CD4-positive, alpha-beta T cell (primary cell): ENCODE measurements around the gene WNK1. TPM values are rescaled to one million over a fixed set of nuclear protein-coding genes. Genes with fewer than 3 reads are reported as not detected.
"Not testable (repeated sequence)": the region's sequence is repeated elsewhere in the genome, so short reads cannot be mapped to it uniquely, and the experiment has no call there.

Experiments
- ATAC-seq: fragments of 200-7000 bp; cut with Tn5 transposase; one replicate; pipeline ENCODE4 v1.10.0; 2022; ENCODE audit warnings: mild to moderate bottlenecking; ENCODE audit not compliant: poor library complexity
- CTCF ChIA-PET: fragments of 350-600 bp; sonication (Branson Sonifier 250); formaldehyde crosslinking; loops from one replicate; lab custom pipeline; 2021; ENCODE audit warnings: antibody characterized with exemption, inconsistent platforms; lab: Charles Lee
- POLR2A ChIA-PET: fragments of 350-600 bp; sonication (Branson Sonifier 250); formaldehyde crosslinking; loops from one replicate; lab custom pipeline; 2021; ENCODE audit warnings: antibody characterized with exemption, inconsistent platforms; lab: Charles Lee
- DNase-seq, 14 experiments: peaks; one replicate each; pipeline ENCODE4 v3.0.0-alpha.2; 2013 to 2020; ENCODE audit warnings: mixed read lengths in 2 of 14
- H3K27ac ChIP-seq, 2 donors: one replicate each; pipeline versions ENCODE4 v1.5.1 to v1.7.0; 2013; ENCODE audit warnings: low read length in 2 of 2, low read depth in 1 of 2, mild to moderate bottlenecking in 1 of 2
- H3K27me3 ChIP-seq, 2 experiments: 1 replicate in 1 of 2; 2 replicates in 1 of 2; pipeline versions ENCODE4 v1.6.1 to v1.7.0; 2013; ENCODE audit warnings: low read length in 2 of 2, control low read depth in 1 of 2, mild to moderate bottlenecking in 1 of 2, moderate library complexity in 1 of 2; ENCODE audit not compliant: insufficient read depth in 2 of 2, control insufficient read depth in 1 of 2
- H3K36me3 ChIP-seq: one replicate; pipeline ENCODE4 v1.6.1; 2013; ENCODE audit warnings: low read length, control low read depth; ENCODE audit not compliant: insufficient read depth
- H3K4me1 ChIP-seq: one replicate; pipeline ENCODE4 v1.6.1; 2013; ENCODE audit warnings: low read length, control low read depth; ENCODE audit not compliant: insufficient read depth
- H3K4me3 ChIP-seq: one replicate; pipeline ENCODE4 v1.5.1; 2013; ENCODE audit warnings: mild to moderate bottlenecking, low read length, moderate library complexity
- H3K9me3 ChIP-seq, 2 experiments: 1 replicate in 1 of 2; 2 replicates in 1 of 2; pipeline versions ENCODE4 v1.6.1 to v1.7.0; 2013; ENCODE audit warnings: low read length in 2 of 2, mild to moderate bottlenecking in 2 of 2, control low read depth in 1 of 2, moderate library complexity in 1 of 2; ENCODE audit not compliant: control insufficient read depth in 1 of 2, insufficient read depth in 1 of 2
- H3K27ac Mint-ChIP-seq: one replicate; pipeline ENCODE4 v1.8.0; 2020; ENCODE audit warnings: mixed read lengths
- H3K27me3 Mint-ChIP-seq: one replicate; pipeline ENCODE4 v1.8.0; 2021; ENCODE audit warnings: mixed read lengths
- H3K36me3 Mint-ChIP-seq: one replicate; pipeline ENCODE4 v1.8.0; 2021; ENCODE audit warnings: low read depth, mixed read lengths
- H3K4me1 Mint-ChIP-seq: one replicate; pipeline ENCODE4 v1.8.0; 2021; ENCODE audit warnings: low read depth, mixed read lengths
- H3K4me3 Mint-ChIP-seq: one replicate; pipeline ENCODE4 v1.8.0; 2020; ENCODE audit warnings: mild to moderate bottlenecking, mixed read lengths
- H3K9me3 Mint-ChIP-seq: one replicate; pipeline ENCODE4 v1.8.0; 2020; ENCODE audit warnings: mixed read lengths
- CTCF ChIP-seq: fragments of 200-600 bp; IDR thresholded peaks from one replicate; pipeline ENCODE4 v1.8.0; 2022; ENCODE audit warnings: antibody characterized with exemption, mild to moderate bottlenecking
- intact Hi-C, 2 experiments: fragments of 100-400 bp; cut with DNase I in 1 of 2; cut with micrococcal nuclease in 1 of 2; formaldehyde crosslinking; loops; one replicate each; pipeline versions ENCODE4 v1.15.1 to v1.9.0; 2023 to 2025; cut with DNase I, micrococcal nuclease
- total RNA-seq, 174 experiments: library from RNA in 2 of 174; stranded (reverse) in 2 of 174; gene quantifications; one replicate each; pipeline ENCODE4 v1.2.3 and lab custom pipeline; 2021 to 2026

The WNK1 gene
- total RNA-seq, 2 experiments from 2014 or later, result 193 to 198 TPM

- Mint-ChIP-seq H3K4me1 (no peaks in the 10 kb centered on the region), H3K27ac (no peak overlapping the region), H3K9me3 (no peaks in the 10 kb centered on the region), H3K36me3 (peaks cover 61% of the 10 kb centered on the region), H3K4me3 (no peak overlapping the region), H3K27me3 (no peaks in the 10 kb centered on the region)
- ATAC-seq (no peak), DNase-seq (no peak)
- no peak for TF ChIP-seq CTCF
- Histone ChIP-seq H3K27ac (no peak overlapping the region), H3K27me3 (no peaks in the 10 kb centered on the region), H3K36me3 (peaks cover 57% of the 10 kb centered on the region), H3K4me3 (no peak overlapping the region), H3K4me1 (no peaks in the 10 kb centered on the region), H3K9me3 (no peaks in the 10 kb centered on the region)
- POLR2A ChIA-PET, result no interaction called here
- CTCF ChIA-PET, result no interaction called here
- intact Hi-C loops, result no loop called here
These were observed 178.7 kb downstream of the WNK1 start for GRCh38 chr12:931060-931459.

GRCh38 chr12:931591-931990 is 179.2 kb downstream of the WNK1 start:
- no peaks in the 10 kb centered on the region for H3K27me3 Mint-ChIP-seq
- ChIA-PET POLR2A (no interaction called here), CTCF (no interaction called here)
- H3K36me3 ChIP-seq, result peaks cover 54% of the 10 kb centered on the region
- no peak for ATAC-seq
- H3K27me3 ChIP-seq, result no peaks in the 10 kb centered on the region
- intact Hi-C loops, result no loop called here
- no peaks in the 10 kb centered on the region for H3K4me1 Mint-ChIP-seq
- H3K4me3 Mint-ChIP-seq, result no peak overlapping the region
- H3K9me3 ChIP-seq, result no peaks in the 10 kb centered on the region
- H3K36me3 Mint-ChIP-seq, result peaks cover 57% of the 10 kb centered on the region
- H3K4me1 ChIP-seq, result no peaks in the 10 kb centered on the region
- H3K4me3 ChIP-seq, result no peak overlapping the region
- H3K27ac Mint-ChIP-seq, result no peak overlapping the region
- no peak overlapping the region for H3K27ac ChIP-seq
- H3K9me3 Mint-ChIP-seq, result no peaks in the 10 kb centered on the region
- no peak for DNase-seq
- no peak for TF ChIP-seq CTCF

- H3K4me1 ChIP-seq, ATAC-seq, H3K27me3 Mint-ChIP-seq, CTCF ChIA-PET, H3K4me3 Mint-ChIP-seq, H3K27me3 ChIP-seq, H3K9me3 ChIP-seq, H3K4me1 Mint-ChIP-seq, H3K27ac ChIP-seq, H3K4me3 ChIP-seq, H3K9me3 Mint-ChIP-seq, intact Hi-C loops, POLR2A ChIA-PET, H3K27ac Mint-ChIP-seq, DNase-seq: not testable (repeated sequence)
- H3K36me3 ChIP-seq, result peaks cover 41% of the 10 kb centered on the region
- peaks cover 60% of the 10 kb centered on the region for H3K36me3 Mint-ChIP-seq
These were observed 183.5 kb downstream of the WNK1 start for GRCh38 chr12:935891-936290.
